Transverse colon (tissue), 4 donors: Measurements from ENCODE around the gene ALAD. TPM values are rescaled to one million over a fixed set of nuclear protein-coding genes. Genes with fewer than 3 reads are reported as not detected.
A peak's percentile ranks its signal among the peaks of the same experiment; 100 is the strongest.

Experiments used
- DNase-seq: peaks from one replicate; pipeline ENCODE4 v3.0.0-alpha.2; 2019
- H3K27ac ChIP-seq, 4 donors: fragments of 200-600 bp; sonication (generic); 2 replicates each; pipeline ENCODE4 v1.5.1; 2016 to 2018; ENCODE audit warnings: inconsistent platforms in 4 of 4
- H3K27me3 ChIP-seq: fragments of 200-600 bp; sonication (generic); 2 replicates; pipeline ENCODE4 v1.5.1; 2017; ENCODE audit warnings: inconsistent platforms
- H3K36me3 ChIP-seq, 4 donors: fragments of 200-600 bp; sonication (generic); 2 replicates each; pipeline ENCODE4 v1.5.1; 2017 to 2019; ENCODE audit warnings: inconsistent platforms in 4 of 4
- H3K4me1 ChIP-seq, 4 donors: fragments of 200-600 bp; sonication (generic); 2 replicates each; pipeline ENCODE4 v1.5.1; 2017 to 2020; ENCODE audit warnings: inconsistent platforms in 4 of 4
- H3K4me3 ChIP-seq, 4 donors: fragments of 200-600 bp; sonication (generic); 1 replicate in 1 of 4; 2 replicates in 3 of 4; pipeline versions ENCODE4 v1.5.1 to v1.6.1; 2017 to 2019; ENCODE audit warnings: inconsistent platforms in 4 of 4
- H3K9me3 ChIP-seq, 2 donors: fragments of 200-600 bp; sonication (generic); 2 replicates each; pipeline ENCODE4 v1.5.1; 2017 to 2019; ENCODE audit warnings: inconsistent platforms in 2 of 2
- CTCF ChIP-seq, 5 experiments: fragments of 200-600 bp in 3 of 5; fragments of 450-650 bp in 2 of 5; sonication (generic) in 3 of 5; IDR thresholded peaks; 1 replicate in 2 of 5; 2 replicates in 3 of 5; pipeline ENCODE4 v1.5.1; 2016 to 2017; ENCODE audit warnings: antibody characterized with exemption in 5 of 5, inconsistent platforms in 3 of 5, mild to moderate bottlenecking in 2 of 5, moderate library complexity in 1 of 5
- EP300 ChIP-seq: sonication (generic); formaldehyde crosslinking; IDR thresholded peaks from one replicate; pipeline ENCODE4 v1.6.1; 2017; ENCODE audit warnings: antibody characterized with exemption, low read depth
- POLR2A ChIP-seq: fragments of 450-650 bp; IDR thresholded peaks from one replicate; pipeline ENCODE4 v1.6.1; 2016; ENCODE audit warnings: antibody characterized with exemption, mild to moderate bottlenecking, moderate library complexity
- POLR2AphosphoS5 ChIP-seq, 3 donors: sonication (generic); formaldehyde crosslinking; IDR thresholded peaks; one replicate each; pipeline ENCODE4 v1.6.1; 2016; ENCODE audit warnings: antibody characterized with exemption in 3 of 3
- WGBS, 2 donors: methylation state at CpG; one replicate each; pipeline ENCODE4 v1.1.5; 2018; ENCODE audit warnings: low coverage in 1 of 2; 5-methylcytosine and 5-hydroxymethylcytosine counted together
- in situ Hi-C, 4 donors: fragments of 200-750 bp; cut with MboI; loops; one replicate each; pipeline versions ENCODE4 v1.15.0 to v1.15.1; 2017; ENCODE audit warnings: low sequenced_read_pairs in 3 of 4, low pct_ligation_motif_present in 1 of 4, low pct_unique_long_range_greater_than_20kb in 1 of 4
- intact Hi-C: fragments of 100-400 bp; cut with DNase I; formaldehyde crosslinking; loops from one replicate; pipeline ENCODE4 v1.15.1; 2023; ENCODE audit warnings: low total_unique reads
- total RNA-seq, 4 donors: library from RNA; depleted of rRNA; stranded (reverse); fragments of >200 nt; gene quantifications; one replicate each; pipeline ENCODE4 v1.1.0, GENCODE V29; 2016

ALAD gene
- total RNA-seq, 4 donors from 2014 or later: 18.5 to 107 (median 63.0) TPM

GRCh38 chr9:113416149-113416721 lies 15.2 kb upstream of the ALAD start:
- DNase-seq: no peak
- Histone ChIP-seq H3K4me1 (peaks cover 0 to 6% (median 0%) of the 10 kb centered on the region in 4 donors), H3K4me3 (no peak overlapping the region), H3K27ac (peak overlapping the region in 1 of 4 donors; percentile 56), H3K27me3 (no peaks in the 10 kb centered on the region), H3K9me3 (no peaks in the 10 kb centered on the region), H3K36me3 (no peaks in the 10 kb centered on the region)
- WGBS, 2 donors: 49 to 63% methylated on average over 3 of the region's 3 CpGs
- in situ Hi-C loops (no loop called here), intact Hi-C loops (no loop called here)
- no peak for TF ChIP-seq EP300
- no peak for TF ChIP-seq POLR2AphosphoS5 (IDR thresholded peaks at IDR 0.05)
- no peak for TF ChIP-seq CTCF (IDR thresholded peaks at IDR 0.05)
- TF ChIP-seq POLR2A: no peak

- in situ Hi-C loops (no loop called here), intact Hi-C loops (no loop called here)
- WGBS, 2 donors: 0 to 1% methylated on average over 17 to 60 of the region's 61 CpGs
- H3K27me3 ChIP-seq: no peaks in the 10 kb centered on the region
- peak within 1 kb of the TSS; percentile 94 to 98 (median 96) for H3K27ac ChIP-seq
- H3K4me1 ChIP-seq: peaks cover 6 to 31% (median 13%) of the 10 kb centered on the region in 4 donors
- TF ChIP-seq EP300 (no peak), CTCF (IDR thresholded peaks at IDR 0.05) (peak in 1 of 5 experiments; percentile 8), POLR2AphosphoS5 (IDR thresholded peaks at IDR 0.05) (peak; percentile 81 to 82 (median 82)), POLR2A (peak; percentile 60)
- DNase-seq: peak; percentile 95
- H3K9me3 ChIP-seq: no peaks in the 10 kb centered on the region
- H3K36me3 ChIP-seq: peaks cover 0 to 11% (median 0%) of the 10 kb centered on the region in 4 donors
- H3K4me3 ChIP-seq: peak within 1 kb of the TSS; percentile 49 to 95 (median 75)
Measured at GRCh38 chr9:113410207-113410864, 9.3 kb upstream of the ALAD start, which contains the start of the genes C9orf43 and POLE3. Gene C9orf43 (plus strand): TSS chr9:113410747. CDS start chr9:113413494, 2,747 bp downstream. Gene POLE3 (minus strand): TSS chr9:113410675. CDS start chr9:113410293, 382 bp downstream.

GRCh38 chr9:113409883-113410206 lies 8.8 kb upstream of the ALAD start:
- DNase-seq: no peak
- in situ Hi-C loops (loop anchor here in 3 of 4 donors (10.0 kb wide), 3 partner anchors 95 to 135 kb away; partner anchors contain the start of genes CDC26 (in 3 of the 3), PRPF4 (in 3 of the 3) and RNF183 (in 1 of the 3)), intact Hi-C loops (loop anchor here (10.0 kb wide), 1 partner anchor 65 kb away; the partner anchor contains the start of genes BSPRY and WDR31)
- Histone ChIP-seq H3K27me3 (no peaks in the 10 kb centered on the region), H3K36me3 (peaks cover 0 to 11% (median 0%) of the 10 kb centered on the region in 4 donors), H3K4me1 (peaks cover 6 to 31% (median 13%) of the 10 kb centered on the region in 4 donors), H3K27ac (peak overlapping the region; percentile 94 to 98 (median 96)), H3K4me3 (peak overlapping the region; percentile 49 to 95 (median 75)), H3K9me3 (no peaks in the 10 kb centered on the region)
- WGBS, 2 donors: 0% methylated on average over 20 of the region's 20 CpGs; no CpG with 5 or more reads in 1 of the 2 donors
- TF ChIP-seq POLR2AphosphoS5 (IDR thresholded peaks at IDR 0.05) (no peak), EP300 (no peak), POLR2A (no peak)

GRCh38 chr9:113409481-113409880 lies 8.4 kb upstream of the ALAD start:
- TF ChIP-seq POLR2AphosphoS5 (IDR thresholded peaks at IDR 0.05): no peak
- TF ChIP-seq EP300: no peak
- TF ChIP-seq CTCF (IDR thresholded peaks at IDR 0.05): no peak
- TF ChIP-seq POLR2A: no peak
- H3K4me1 ChIP-seq: peaks cover 6 to 31% (median 13%) of the 10 kb centered on the region in 4 donors
- peak overlapping the region; percentile 94 to 98 (median 96) for H3K27ac ChIP-seq
- intact Hi-C loops (loop anchor here (10.0 kb wide), 1 partner anchor 65 kb away; the partner anchor contains the start of genes BSPRY and WDR31), in situ Hi-C loops (loop anchor here in 3 of 4 donors (10.0 kb wide), 3 partner anchors 95 to 135 kb away; partner anchors contain the start of genes CDC26 (in 3 of the 3), PRPF4 (in 3 of the 3) and RNF183 (in 1 of the 3))
- WGBS, 2 donors: 28 to 29% methylated on average over 1 to 10 of the region's 10 CpGs
- H3K36me3 ChIP-seq: peaks cover 0 to 11% (median 0%) of the 10 kb centered on the region in 4 donors
- peak overlapping the region; percentile 49 to 95 (median 75) for H3K4me3 ChIP-seq
- H3K27me3 ChIP-seq: no peaks in the 10 kb centered on the region
- H3K9me3 ChIP-seq: no peaks in the 10 kb centered on the region
- DNase-seq: no peak
